OCI-LY1 (cell line): ENCODE measurements around the gene NOTCH1.

Experiments
- CTCF ChIP-seq: fragments of 200-600 bp; sonication (generic), shearing (Covaris generic); IDR thresholded peaks from 2 replicates; pipeline ENCODE4 v1.5.1; 2017; ENCODE audit warnings: mild to moderate bottlenecking, antibody characterized with exemption, low read length, moderate library complexity, mixed read lengths
- EZH2 ChIP-seq: fragments of 200-600 bp; sonication (generic), shearing (Covaris generic); IDR thresholded peaks from 2 replicates; pipeline ENCODE4 v1.8.0; 2017; ENCODE audit warnings: borderline replicate concordance, mixed run types, mild to moderate bottlenecking, antibody characterized with exemption, low read length, moderate library complexity, mixed read lengths

- TF ChIP-seq CTCF = no peak
- no peak for TF ChIP-seq EZH2
Measured at GRCh38 chr9:136453326-136453725, 92.5 kb downstream of the NOTCH1 start.
